Measurements from ENCODE around the gene DPF3.

- TF ChIP-seq, protein P1, sequence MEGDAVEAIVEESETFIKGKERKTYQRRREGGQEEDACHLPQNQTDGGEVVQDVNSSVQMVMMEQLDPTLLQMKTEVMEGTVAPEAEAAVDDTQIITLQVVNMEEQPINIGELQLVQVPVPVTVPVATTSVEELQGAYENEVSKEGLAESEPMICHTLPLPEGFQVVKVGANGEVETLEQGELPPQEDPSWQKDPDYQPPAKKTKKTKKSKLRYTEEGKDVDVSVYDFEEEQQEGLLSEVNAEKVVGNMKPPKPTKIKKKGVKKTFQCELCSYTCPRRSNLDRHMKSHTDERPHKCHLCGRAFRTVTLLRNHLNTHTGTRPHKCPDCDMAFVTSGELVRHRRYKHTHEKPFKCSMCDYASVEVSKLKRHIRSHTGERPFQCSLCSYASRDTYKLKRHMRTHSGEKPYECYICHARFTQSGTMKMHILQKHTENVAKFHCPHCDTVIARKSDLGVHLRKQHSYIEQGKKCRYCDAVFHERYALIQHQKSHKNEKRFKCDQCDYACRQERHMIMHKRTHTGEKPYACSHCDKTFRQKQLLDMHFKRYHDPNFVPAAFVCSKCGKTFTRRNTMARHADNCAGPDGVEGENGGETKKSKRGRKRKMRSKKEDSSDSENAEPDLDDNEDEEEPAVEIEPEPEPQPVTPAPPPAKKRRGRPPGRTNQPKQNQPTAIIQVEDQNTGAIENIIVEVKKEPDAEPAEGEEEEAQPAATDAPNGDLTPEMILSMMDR (IDR thresholded peaks at IDR 0.05), result no peak
- no peak for TF ChIP-seq RORB (CRISPR knock-in tag; IDR thresholded peaks at IDR 0.05)
- TF ChIP-seq NFYB (CRISPR knock-in tag; conservative IDR thresholded peaks at IDR 0.05; ENCODE audit: low read depth), result no peak
- TF ChIP-seq ATF3 (CRISPR knock-in tag; conservative IDR thresholded peaks at IDR 0.05), result no peak
- no peak for TF ChIP-seq CBFB (CRISPR knock-in tag; IDR thresholded peaks at IDR 0.05; ENCODE audit: low read depth)
- TF ChIP-seq JAZF1 (CRISPR knock-in tag; IDR thresholded peaks at IDR 0.05), result no peak
- TF ChIP-seq ATF1 (CRISPR knock-in tag; IDR thresholded peaks at IDR 0.05), result no peak
- TF ChIP-seq ZNF416 (CRISPR knock-in tag; IDR thresholded peaks at IDR 0.05), result no peak
- no peak for TF ChIP-seq MAX (CRISPR knock-in tag; IDR thresholded peaks at IDR 0.05)
- no peak for TF ChIP-seq MYBL2 (CRISPR knock-in tag; IDR thresholded peaks at IDR 0.05)
- TF ChIP-seq, protein P2, sequence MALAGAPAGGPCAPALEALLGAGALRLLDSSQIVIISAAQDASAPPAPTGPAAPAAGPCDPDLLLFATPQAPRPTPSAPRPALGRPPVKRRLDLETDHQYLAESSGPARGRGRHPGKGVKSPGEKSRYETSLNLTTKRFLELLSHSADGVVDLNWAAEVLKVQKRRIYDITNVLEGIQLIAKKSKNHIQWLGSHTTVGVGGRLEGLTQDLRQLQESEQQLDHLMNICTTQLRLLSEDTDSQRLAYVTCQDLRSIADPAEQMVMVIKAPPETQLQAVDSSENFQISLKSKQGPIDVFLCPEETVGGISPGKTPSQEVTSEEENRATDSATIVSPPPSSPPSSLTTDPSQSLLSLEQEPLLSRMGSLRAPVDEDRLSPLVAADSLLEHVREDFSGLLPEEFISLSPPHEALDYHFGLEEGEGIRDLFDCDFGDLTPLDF (CRISPR knock-in tag; IDR thresholded peaks at IDR 0.05), result no peak
- TF ChIP-seq NR2C2 (CRISPR knock-in tag; IDR thresholded peaks at IDR 0.05), result no peak
Observed at GRCh38 chr14:72751276-72752033, 142.4 kb downstream of the DPF3 start.
